Left ventricle myocardium superior (tissue), 1 donor: ENCODE data around the gene TRIM36. TPM values are rescaled to one million over a fixed set of nuclear protein-coding genes. Genes with fewer than 3 reads are reported as not detected.

Experiments
- ATAC-seq: fragments of 200-7000 bp; cut with Tn5 transposase; one replicate; pipeline ENCODE4 v1.9.1; 2020; ENCODE audit warnings: mild to moderate bottlenecking, moderate library complexity
- DNase-seq: peaks from one replicate; pipeline ENCODE4 v3.0.0-alpha.2; 2020
- intact Hi-C: fragments of 100-400 bp; cut with micrococcal nuclease; formaldehyde crosslinking; loops from one replicate; pipeline ENCODE4 v1.11.0; 2022
- long read RNA-seq: library from polyadenylated mRNA; unstranded; transcript quantifications from one replicate; pipeline ENCODE4 v2.0.0, GENCODE V29; 2021
- total RNA-seq: library from RNA; stranded (reverse); fragmentation: NEBNext Ultra II Directional; extraction: Animal tissue kit (Norgen Biotek cat#: 25700); gene quantifications from one replicate; pipeline ENCODE4 v1.2.1, GENCODE V29; 2021
- donor health status: DM: no; HTN: yes; CAD: no; lungs with severe emphysema.

TRIM36 gene
- 0.50 TPM for total RNA-seq
- long read RNA-seq, result 0 reads

- intact Hi-C loops, result no loop called here
- DNase-seq (peak; percentile 95), ATAC-seq (peak; percentile 99)
These were observed at the start of gene TRIM36 for GRCh38 chr5:115169487-115170133. Gene TRIM36 (minus strand): TSS chr5:115169908. CDS start chr5:115169634, 274 bp downstream.

- ATAC-seq, result no peak
- intact Hi-C loops, result no loop called here
- no peak for DNase-seq
These were observed 44.8 kb upstream of the TRIM36 start for GRCh38 chr5:115214541-115214940.

- intact Hi-C loops, result no loop called here
- ATAC-seq (peak; percentile 77), DNase-seq (no peak)
These were observed 39.6 kb upstream of the TRIM36 start for GRCh38 chr5:115209279-115209678.

- intact Hi-C loops, result no loop called here
- ATAC-seq (no peak), DNase-seq (no peak)
These were observed 33.2 kb upstream of the TRIM36 start for GRCh38 chr5:115202952-115203351.

GRCh38 chr5:115196161-115196560 lies 26.5 kb upstream of the TRIM36 start:
- DNase-seq (no peak), ATAC-seq (no peak)
- intact Hi-C loops, result no loop called here

- ATAC-seq (no peak), DNase-seq (no peak)
- intact Hi-C loops, result no loop called here
These were observed 25.0 kb upstream of the TRIM36 start for GRCh38 chr5:115194676-115195075.

GRCh38 chr5:115193295-115193694 lies 23.6 kb upstream of the TRIM36 start:
- ATAC-seq (no peak), DNase-seq (no peak)
- intact Hi-C loops, result no loop called here

- ATAC-seq (no peak), DNase-seq (no peak)
- intact Hi-C loops, result no loop called here
These were observed 22.4 kb upstream of the TRIM36 start for GRCh38 chr5:115192098-115192497.

GRCh38 chr5:115191474-115192031 lies 21.8 kb upstream of the TRIM36 start:
- intact Hi-C loops, result no loop called here
- ATAC-seq (no peak), DNase-seq (no peak)

GRCh38 chr5:115190388-115190787 lies 20.7 kb upstream of the TRIM36 start:
- intact Hi-C loops, result no loop called here
- DNase-seq (no peak), ATAC-seq (no peak)

GRCh38 chr5:115189866-115190265 lies 20.2 kb upstream of the TRIM36 start:
- intact Hi-C loops, result no loop called here
- ATAC-seq, result no peak
- DNase-seq, result no peak

GRCh38 chr5:115186794-115187193 lies 17.1 kb upstream of the TRIM36 start:
- DNase-seq (no peak), ATAC-seq (no peak)
- intact Hi-C loops, result no loop called here

GRCh38 chr5:115184770-115185169 lies 15.1 kb upstream of the TRIM36 start:
- DNase-seq (no peak), ATAC-seq (no peak)
- intact Hi-C loops, result no loop called here

- intact Hi-C loops, result no loop called here
- no peak for DNase-seq
- no peak for ATAC-seq
These were observed 12.0 kb upstream of the TRIM36 start for GRCh38 chr5:115181757-115182156.

GRCh38 chr5:115180165-115180709 lies 10.5 kb upstream of the TRIM36 start:
- peak; percentile 39 for DNase-seq
- ATAC-seq, result peak; percentile 67
- intact Hi-C loops, result no loop called here

- intact Hi-C loops, result no loop called here
- ATAC-seq, result peak; percentile 60
- peak; percentile 31 for DNase-seq
These were observed 9.9 kb upstream of the TRIM36 start for GRCh38 chr5:115179394-115180164.

GRCh38 chr5:115179030-115179393 lies 9.3 kb upstream of the TRIM36 start:
- DNase-seq (no peak), ATAC-seq (peak; percentile 15)
- intact Hi-C loops, result no loop called here

GRCh38 chr5:115170929-115171510 lies 1.3 kb upstream of the TRIM36 start:
- no peak for ATAC-seq
- intact Hi-C loops, result no loop called here
- DNase-seq, result no peak

GRCh38 chr5:115170134-115170928 lies 623 bp upstream of the TRIM36 start:
- ATAC-seq (peak; percentile 79), DNase-seq (peak; percentile 26)
- intact Hi-C loops, result no loop called here
